Epithelial cell of esophagus (primary cell): ENCODE data around the gene IL1RL1.

Experiments
- DNase-seq: peaks from one replicate; pipeline ENCODE4 v3.0.0; 2010; ENCODE audit warnings: low read depth
- H3K4me3 ChIP-seq: 2 replicates; pipeline ENCODE4 v1.5.1; 2011; ENCODE audit warnings: mild to moderate bottlenecking, low read length, control low read depth
- CTCF ChIP-seq: IDR thresholded peaks from 2 replicates; pipeline ENCODE4 v1.5.1; 2011; ENCODE audit warnings: low read depth, mild to moderate bottlenecking, low read length, control low read depth, inconsistent platforms; ENCODE audit not compliant: insufficient read depth; ENCODE audit errors: missing control alignments

Gene IL1RL1

DNA sequence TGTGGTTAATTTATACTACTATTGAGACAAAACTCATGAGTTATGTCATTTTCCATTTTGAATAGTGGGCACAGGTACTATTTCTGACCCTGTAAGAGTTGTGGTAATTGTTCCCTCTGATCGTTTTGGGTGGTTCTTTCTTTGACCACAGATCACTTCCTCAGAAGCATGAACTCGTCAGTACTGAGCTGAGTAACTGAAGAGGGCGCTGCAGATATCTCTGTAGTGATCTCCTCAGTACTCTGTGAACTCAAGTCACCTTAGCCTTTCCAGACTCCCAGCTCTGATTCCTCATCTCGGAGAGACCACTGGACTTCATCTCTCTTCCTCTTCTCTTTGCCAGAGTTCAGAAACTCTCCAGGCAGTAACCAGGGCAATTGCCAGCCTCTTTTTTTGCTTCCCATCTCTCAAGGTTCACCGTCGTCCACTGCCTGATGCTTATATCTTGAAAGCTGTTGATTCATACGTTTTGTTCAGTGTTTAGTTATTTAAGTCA, 9.4 kb upstream of the IL1RL1 start:
- H3K4me3 ChIP-seq = no peak overlapping the region
- peak; percentile 65 for DNase-seq
- TF ChIP-seq CTCF = peak; percentile 60

GRCh38 chr2:102302458-102302857, 8.9 kb upstream of the IL1RL1 start:
- H3K4me3 ChIP-seq = no peak overlapping the region
- TF ChIP-seq CTCF = no peak
- no peak for DNase-seq

DNA sequence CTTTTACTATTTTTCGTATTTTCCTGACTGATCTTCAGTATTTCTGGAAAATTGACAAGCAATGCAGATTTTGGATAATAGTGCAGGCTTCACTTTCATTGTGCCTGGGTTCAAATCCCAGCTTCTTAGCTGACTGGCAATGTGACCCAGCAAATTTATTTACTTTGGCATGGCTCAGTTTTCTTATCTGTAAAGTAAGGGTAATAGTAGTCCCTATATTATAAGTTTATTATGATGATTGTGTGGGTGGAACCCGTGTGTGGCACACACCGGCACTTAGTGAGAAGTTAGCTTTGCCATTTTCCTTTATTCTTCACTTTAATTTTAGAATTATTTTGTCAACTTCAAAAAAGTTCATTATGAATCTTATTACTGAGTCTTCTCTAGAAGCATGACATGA, 7.8 kb upstream of the IL1RL1 start:
- no peak for DNase-seq
- H3K4me3 ChIP-seq = no peak overlapping the region
- no peak for TF ChIP-seq CTCF

DNA sequence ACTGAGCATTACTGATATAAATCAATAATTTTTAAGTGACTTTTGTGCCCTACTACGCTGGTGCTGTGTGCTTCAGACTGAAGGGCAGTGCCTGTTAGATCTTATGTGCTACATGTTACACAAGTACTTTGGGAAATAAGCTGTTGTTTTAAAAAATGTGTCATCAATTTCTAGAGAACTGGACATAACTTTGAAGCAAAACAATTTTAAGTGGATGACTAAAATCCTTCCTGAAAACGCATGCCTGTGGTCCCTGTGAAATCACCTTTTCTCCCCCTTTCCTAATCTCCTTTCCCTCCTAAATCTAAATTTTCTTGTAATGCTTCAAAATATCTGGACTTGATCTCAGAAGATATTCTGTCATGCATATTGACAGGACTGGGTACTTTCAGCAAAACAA, 7.1 kb upstream of the IL1RL1 start:
- H3K4me3 ChIP-seq = no peak overlapping the region
- TF ChIP-seq CTCF = no peak
- DNase-seq = no peak

- no peak for DNase-seq
- no peak for TF ChIP-seq CTCF
- H3K4me3 ChIP-seq = no peak overlapping the region
These were observed 6.4 kb upstream of the IL1RL1 start for GRCh38 chr2:102304711-102305611.

- no peak overlapping the region for H3K4me3 ChIP-seq
- TF ChIP-seq CTCF = no peak
- no peak for DNase-seq
These were observed 5.2 kb upstream of the IL1RL1 start for GRCh38 chr2:102306125-102306524.
